SK-N-SH (cell line): ENCODE measurements around the gene TSSC4.

Experiments
- EP300 ChIP-seq, 2 experiments: IDR thresholded peaks; 2 replicates each; pipeline versions ENCODE4 v1.4.0 to v1.6.1; 2012; ENCODE audit warnings: borderline replicate concordance in 1 of 2, low read depth in 1 of 2, low read length in 1 of 2
- MAX ChIP-seq: IDR thresholded peaks from 2 replicates; pipeline ENCODE4 v1.4.0; 2012; ENCODE audit warnings: low read depth
- NFIC ChIP-seq: IDR thresholded peaks from 2 replicates; pipeline ENCODE4 v1.4.0; 2012; ENCODE audit warnings: borderline replicate concordance
- SIN3A ChIP-seq: IDR thresholded peaks from 2 replicates; pipeline ENCODE4 v1.6.1; 2012; ENCODE audit warnings: low read depth, mild to moderate bottlenecking, low read length, moderate library complexity, borderline replicate concordance
- TAF1 ChIP-seq: IDR thresholded peaks from 2 replicates; pipeline ENCODE4 v1.6.1; 2012; ENCODE audit warnings: low read depth, mild to moderate bottlenecking, low read length, moderate library complexity, borderline replicate concordance
- TF ChIP-seq, protein P1 (sequence below): fragments of 200-600 bp; sonication (generic); IDR thresholded peaks from 2 replicates; pipeline ENCODE4 v1.6.1; 2017; ENCODE audit warnings: antibody characterized with exemption, mild to moderate bottlenecking, moderate library complexity

DNA sequence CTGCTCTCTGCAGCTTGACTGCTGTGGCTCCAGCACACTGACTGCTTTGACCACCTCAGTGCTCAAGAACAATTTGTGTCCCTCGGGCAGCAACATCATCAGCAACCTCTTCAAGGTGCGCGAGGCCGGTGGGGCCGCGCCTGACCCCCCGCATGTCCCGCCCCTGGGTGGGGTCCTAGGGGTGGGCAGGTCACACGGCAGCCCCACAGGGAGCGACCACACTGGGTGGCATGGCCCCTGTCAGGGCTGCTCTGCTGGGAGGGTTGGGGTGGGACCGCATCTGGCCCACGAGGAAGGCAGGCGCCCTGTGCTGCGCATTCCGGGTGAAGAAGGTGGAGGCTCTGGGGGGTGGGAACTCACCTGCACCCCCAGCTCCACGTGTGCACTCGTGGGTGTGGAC lies 4.7 kb upstream of the TSSC4 start:
- TF ChIP-seq, protein P1, sequence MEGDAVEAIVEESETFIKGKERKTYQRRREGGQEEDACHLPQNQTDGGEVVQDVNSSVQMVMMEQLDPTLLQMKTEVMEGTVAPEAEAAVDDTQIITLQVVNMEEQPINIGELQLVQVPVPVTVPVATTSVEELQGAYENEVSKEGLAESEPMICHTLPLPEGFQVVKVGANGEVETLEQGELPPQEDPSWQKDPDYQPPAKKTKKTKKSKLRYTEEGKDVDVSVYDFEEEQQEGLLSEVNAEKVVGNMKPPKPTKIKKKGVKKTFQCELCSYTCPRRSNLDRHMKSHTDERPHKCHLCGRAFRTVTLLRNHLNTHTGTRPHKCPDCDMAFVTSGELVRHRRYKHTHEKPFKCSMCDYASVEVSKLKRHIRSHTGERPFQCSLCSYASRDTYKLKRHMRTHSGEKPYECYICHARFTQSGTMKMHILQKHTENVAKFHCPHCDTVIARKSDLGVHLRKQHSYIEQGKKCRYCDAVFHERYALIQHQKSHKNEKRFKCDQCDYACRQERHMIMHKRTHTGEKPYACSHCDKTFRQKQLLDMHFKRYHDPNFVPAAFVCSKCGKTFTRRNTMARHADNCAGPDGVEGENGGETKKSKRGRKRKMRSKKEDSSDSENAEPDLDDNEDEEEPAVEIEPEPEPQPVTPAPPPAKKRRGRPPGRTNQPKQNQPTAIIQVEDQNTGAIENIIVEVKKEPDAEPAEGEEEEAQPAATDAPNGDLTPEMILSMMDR: no peak
- no peak for TF ChIP-seq MAX
- TF ChIP-seq SIN3A: no peak
- TF ChIP-seq TAF1: no peak
- TF ChIP-seq NFIC: no peak
- no peak for TF ChIP-seq EP300 (IDR thresholded peaks at IDR 0.05; ENCODE audit: borderline replicate concordance in 1 of 2, low read depth in 1 of 2, low read length in 1 of 2)
